Measurements from ENCODE around the gene SYP. TPM values are rescaled to one million over a fixed set of nuclear protein-coding genes. Genes with fewer than 3 reads are reported as not detected.

Gene SYP
- total and polyA plus RNA-seq, 9 of the 15 experiments (the other 6 are each of a cell fraction or from before 2014, with no cell fraction given), result 0.48 to 5.1 (median 2.6) TPM

DNA sequence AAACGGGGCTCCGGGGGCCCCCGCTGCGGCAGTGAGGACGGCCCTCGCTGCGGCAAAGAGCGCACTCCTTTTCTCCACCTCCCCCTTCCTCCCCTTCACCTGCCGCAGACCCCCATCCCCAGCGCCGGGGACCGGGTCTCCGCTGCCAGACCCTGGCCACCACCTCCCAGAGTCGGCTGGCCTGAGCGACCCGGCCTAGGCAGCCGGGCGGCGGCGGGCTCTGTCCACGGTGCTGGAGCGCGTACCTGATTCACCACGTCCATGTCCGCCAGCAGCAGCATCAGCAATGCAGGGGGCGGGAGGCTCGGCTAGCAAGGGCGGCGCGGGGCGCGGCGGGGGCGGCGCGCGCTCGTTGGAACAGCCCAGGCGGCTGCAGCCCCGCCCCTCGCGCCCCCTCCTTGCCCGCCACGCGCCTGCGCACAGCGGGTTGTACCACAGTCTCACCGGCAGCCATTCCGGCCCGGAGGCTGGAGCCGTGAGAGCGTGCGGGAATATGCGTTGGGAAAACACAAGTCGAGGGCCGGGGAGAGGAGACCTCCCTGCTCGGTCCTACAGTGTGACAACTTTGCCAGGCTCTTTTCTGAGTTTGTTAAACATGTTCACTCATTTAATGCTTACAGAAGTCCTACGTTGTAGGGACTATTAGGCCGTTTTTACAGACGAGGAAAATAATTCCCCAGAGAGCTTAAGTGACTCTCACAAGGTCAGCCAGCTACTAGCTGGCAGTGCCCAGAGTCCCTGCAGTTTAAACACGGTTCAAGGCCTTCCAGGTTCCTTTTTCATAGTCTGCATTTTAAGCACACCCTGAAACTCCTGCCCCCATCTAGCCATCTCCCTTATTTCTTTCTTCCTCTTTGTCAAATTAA lies at the start of gene SYP (continued):
- TF ChIP-seq BRCA1 (IDR thresholded peaks at IDR 0.05) (no peak), BRCA1 (CRISPR knock-in tag; IDR thresholded peaks at IDR 0.05) (no peak), ZNF75A (CRISPR knock-in tag; IDR thresholded peaks at IDR 0.05) (no peak), SMARCA5 (IDR thresholded peaks at IDR 0.05) (no peak), JUND (IDR thresholded peaks at IDR 0.05; ENCODE audit: borderline replicate concordance, low read depth, low read length) (peak; percentile 96), JUND (tag; IDR thresholded peaks at IDR 0.05; ENCODE audit: borderline replicate concordance, low read depth, low read length) (peak; percentile 39; the same call in 1 of the 3 replicates), EP300 (IDR thresholded peaks at IDR 0.05; ENCODE audit: low read length) (peak; percentile 95), SREBF1 (IDR thresholded peaks at IDR 0.05; ENCODE audit: borderline replicate concordance, low read depth, low read length) (no peak), ZC3H11A (IDR thresholded peaks at IDR 0.05; ENCODE audit: low read depth, low read length) (no peak), FOXJ3 (CRISPR knock-in tag; IDR thresholded peaks at IDR 0.05) (no peak), PML (IDR thresholded peaks at IDR 0.05; ENCODE audit: low read length) (peak; percentile 65; the same call in 1 of the 2 replicates), IRF2 (CRISPR knock-in tag; IDR thresholded peaks at IDR 0.05) (no peak), EZH2 (IDR thresholded peaks at IDR 0.05; ENCODE audit: borderline replicate concordance, low read depth, low read length) (no peak), DDX20 (tag; IDR thresholded peaks at IDR 0.05; ENCODE audit: low read depth) (no peak)
- TF ChIP-seq, protein P1, sequence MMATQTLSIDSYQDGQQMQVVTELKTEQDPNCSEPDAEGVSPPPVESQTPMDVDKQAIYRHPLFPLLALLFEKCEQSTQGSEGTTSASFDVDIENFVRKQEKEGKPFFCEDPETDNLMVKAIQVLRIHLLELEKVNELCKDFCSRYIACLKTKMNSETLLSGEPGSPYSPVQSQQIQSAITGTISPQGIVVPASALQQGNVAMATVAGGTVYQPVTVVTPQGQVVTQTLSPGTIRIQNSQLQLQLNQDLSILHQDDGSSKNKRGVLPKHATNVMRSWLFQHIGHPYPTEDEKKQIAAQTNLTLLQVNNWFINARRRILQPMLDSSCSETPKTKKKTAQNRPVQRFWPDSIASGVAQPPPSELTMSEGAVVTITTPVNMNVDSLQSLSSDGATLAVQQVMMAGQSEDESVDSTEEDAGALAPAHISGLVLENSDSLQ (IDR thresholded peaks at IDR 0.05), result no peak
- TF ChIP-seq, protein P2, sequence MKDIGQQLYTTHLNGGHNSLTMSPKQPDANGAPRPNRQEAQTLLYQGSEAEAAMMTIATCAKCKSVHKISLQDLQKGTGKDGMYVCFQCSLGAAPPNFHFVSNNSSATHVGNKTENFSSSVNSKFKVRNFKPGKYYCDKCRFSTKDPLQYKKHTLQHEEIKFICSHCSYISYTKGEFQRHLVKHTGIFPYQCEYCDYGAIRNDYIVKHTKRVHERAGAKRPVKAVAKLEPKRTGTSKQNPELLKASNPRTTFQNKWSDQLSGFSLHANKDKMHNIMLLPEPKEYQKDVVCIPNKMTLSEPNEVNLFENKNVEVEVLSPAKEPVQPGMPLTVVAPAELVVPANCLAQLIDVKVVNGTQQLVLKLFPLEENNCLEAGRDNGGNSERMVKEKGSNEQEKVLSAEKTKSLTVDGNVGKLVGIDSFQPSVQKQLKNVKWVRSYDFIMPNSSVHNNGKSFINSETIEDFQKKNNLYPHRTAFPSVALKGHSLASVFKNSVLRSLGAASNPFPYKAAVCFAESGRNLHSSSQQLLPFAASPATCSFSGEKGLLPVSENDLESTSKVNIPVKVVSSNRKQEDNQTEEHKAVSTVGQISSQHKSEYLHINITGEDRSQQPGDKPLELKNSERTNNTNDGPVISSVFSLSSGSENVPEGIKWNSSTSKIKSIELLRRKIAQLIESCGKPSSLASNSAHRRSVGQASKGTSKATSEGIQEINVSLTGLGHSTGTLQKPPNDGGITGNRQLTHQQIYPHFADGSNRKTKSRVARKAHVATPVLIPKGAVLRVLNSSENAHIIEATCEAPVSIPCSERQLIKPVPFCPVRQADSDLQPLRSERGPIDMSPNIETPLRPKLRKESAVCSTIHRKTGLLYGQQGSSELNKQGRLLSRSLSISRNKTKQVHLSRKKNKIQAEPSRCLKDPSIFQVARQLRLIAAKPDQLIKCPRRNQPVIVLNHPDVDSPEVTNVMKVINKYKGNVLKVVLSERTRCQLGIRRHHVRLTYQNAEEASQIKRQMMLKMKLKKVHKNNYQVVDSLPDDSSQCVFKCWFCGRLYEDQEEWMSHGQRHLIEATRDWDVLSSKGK (CRISPR knock-in tag; IDR thresholded peaks at IDR 0.05), result no peak
- TF ChIP-seq, protein P3, sequence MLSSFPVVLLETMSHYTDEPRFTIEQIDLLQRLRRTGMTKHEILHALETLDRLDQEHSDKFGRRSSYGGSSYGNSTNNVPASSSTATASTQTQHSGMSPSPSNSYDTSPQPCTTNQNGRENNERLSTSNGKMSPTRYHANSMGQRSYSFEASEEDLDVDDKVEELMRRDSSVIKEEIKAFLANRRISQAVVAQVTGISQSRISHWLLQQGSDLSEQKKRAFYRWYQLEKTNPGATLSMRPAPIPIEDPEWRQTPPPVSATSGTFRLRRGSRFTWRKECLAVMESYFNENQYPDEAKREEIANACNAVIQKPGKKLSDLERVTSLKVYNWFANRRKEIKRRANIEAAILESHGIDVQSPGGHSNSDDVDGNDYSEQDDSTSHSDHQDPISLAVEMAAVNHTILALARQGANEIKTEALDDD (IDR thresholded peaks at IDR 0.05), result no peak
- TF ChIP-seq, protein P4, sequence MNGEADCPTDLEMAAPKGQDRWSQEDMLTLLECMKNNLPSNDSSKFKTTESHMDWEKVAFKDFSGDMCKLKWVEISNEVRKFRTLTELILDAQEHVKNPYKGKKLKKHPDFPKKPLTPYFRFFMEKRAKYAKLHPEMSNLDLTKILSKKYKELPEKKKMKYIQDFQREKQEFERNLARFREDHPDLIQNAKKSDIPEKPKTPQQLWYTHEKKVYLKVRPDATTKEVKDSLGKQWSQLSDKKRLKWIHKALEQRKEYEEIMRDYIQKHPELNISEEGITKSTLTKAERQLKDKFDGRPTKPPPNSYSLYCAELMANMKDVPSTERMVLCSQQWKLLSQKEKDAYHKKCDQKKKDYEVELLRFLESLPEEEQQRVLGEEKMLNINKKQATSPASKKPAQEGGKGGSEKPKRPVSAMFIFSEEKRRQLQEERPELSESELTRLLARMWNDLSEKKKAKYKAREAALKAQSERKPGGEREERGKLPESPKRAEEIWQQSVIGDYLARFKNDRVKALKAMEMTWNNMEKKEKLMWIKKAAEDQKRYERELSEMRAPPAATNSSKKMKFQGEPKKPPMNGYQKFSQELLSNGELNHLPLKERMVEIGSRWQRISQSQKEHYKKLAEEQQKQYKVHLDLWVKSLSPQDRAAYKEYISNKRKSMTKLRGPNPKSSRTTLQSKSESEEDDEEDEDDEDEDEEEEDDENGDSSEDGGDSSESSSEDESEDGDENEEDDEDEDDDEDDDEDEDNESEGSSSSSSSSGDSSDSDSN (IDR thresholded peaks at IDR 0.05; ENCODE audit: borderline replicate concordance in 1 of 2, low read depth in 2 of 2, low read length in 2 of 2), result peak in 1 of 2 experiments; percentile 76; a peak in 1 of 4 replicates
- TF ChIP-seq, protein P5, sequence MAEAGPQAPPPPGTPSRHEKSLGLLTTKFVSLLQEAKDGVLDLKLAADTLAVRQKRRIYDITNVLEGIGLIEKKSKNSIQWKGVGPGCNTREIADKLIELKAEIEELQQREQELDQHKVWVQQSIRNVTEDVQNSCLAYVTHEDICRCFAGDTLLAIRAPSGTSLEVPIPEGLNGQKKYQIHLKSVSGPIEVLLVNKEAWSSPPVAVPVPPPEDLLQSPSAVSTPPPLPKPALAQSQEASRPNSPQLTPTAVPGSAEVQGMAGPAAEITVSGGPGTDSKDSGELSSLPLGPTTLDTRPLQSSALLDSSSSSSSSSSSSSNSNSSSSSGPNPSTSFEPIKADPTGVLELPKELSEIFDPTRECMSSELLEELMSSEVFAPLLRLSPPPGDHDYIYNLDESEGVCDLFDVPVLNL (CRISPR knock-in tag; IDR thresholded peaks at IDR 0.05; ENCODE audit: low read depth), result peak; percentile 80; the same call in 1 of the 2 replicates
